Activated B cell treated with CpG ODN at 0.5 μM for 24 hours (primary cell): ENCODE data around the gene RNF186. TPM values are rescaled to one million over a fixed set of nuclear protein-coding genes. Genes with fewer than 3 reads are reported as not detected.
"Not testable (repeated sequence)": the region's sequence is repeated elsewhere in the genome, so short reads cannot be mapped to it uniquely, and the experiment has no call there.

Experiments used
- ATAC-seq: fragments of 200-7000 bp; cut with Tn5 transposase; one replicate; pipeline ENCODE4 v1.10.0; 2021; ENCODE audit warnings: low read depth, mild to moderate bottlenecking, moderate library complexity
- CTCF ChIA-PET: fragments of 350-600 bp; sonication (Branson Sonifier 250); formaldehyde crosslinking; loops from one replicate; lab custom pipeline; 2021; ENCODE audit warnings: antibody characterized with exemption; lab: Charles Lee
- POLR2A ChIA-PET: fragments of 350-600 bp; sonication (Branson Sonifier 250); formaldehyde crosslinking; loops from one replicate; lab custom pipeline; 2021; ENCODE audit warnings: antibody characterized with exemption; lab: Charles Lee
- DNase-seq: peaks from one replicate; pipeline ENCODE4 v3.0.0; 2022
- H3K27ac Mint-ChIP-seq: one replicate; pipeline ENCODE4 v1.8.0; 2020; ENCODE audit warnings: mixed read lengths
- H3K27me3 Mint-ChIP-seq: one replicate; pipeline ENCODE4 v1.8.0; 2021; ENCODE audit warnings: mixed read lengths
- H3K36me3 Mint-ChIP-seq: one replicate; pipeline ENCODE4 v1.8.0; 2021; ENCODE audit warnings: low read depth, mixed read lengths
- H3K4me1 Mint-ChIP-seq: one replicate; pipeline ENCODE4 v1.8.0; 2021; ENCODE audit warnings: mixed read lengths
- H3K4me3 Mint-ChIP-seq: one replicate; pipeline ENCODE4 v1.8.0; 2020; ENCODE audit warnings: mild to moderate bottlenecking, mixed read lengths
- H3K9me3 Mint-ChIP-seq: one replicate; pipeline ENCODE4 v1.8.0; 2020; ENCODE audit warnings: mixed read lengths
- CTCF ChIP-seq: fragments of 200-600 bp; IDR thresholded peaks from one replicate; pipeline ENCODE4 v1.8.0; 2022; ENCODE audit warnings: antibody characterized with exemption, mild to moderate bottlenecking
- intact Hi-C: fragments of 100-400 bp; cut with micrococcal nuclease; formaldehyde crosslinking; loops from one replicate; pipeline ENCODE4 v1.15.1; 2024
- total RNA-seq: library from RNA; stranded (reverse); gene quantifications from 2 replicates; pipeline ENCODE4 v1.2.3, GENCODE V29; 2022

The RNF186 gene
- total RNA-seq, 1 donor from 2014 or later: not detected

- DNase-seq (no peak), ATAC-seq (no peak)
- Mint-ChIP-seq H3K27ac (no peak overlapping the region), H3K36me3 (no peaks in the 10 kb centered on the region), H3K9me3 (no peaks in the 10 kb centered on the region), H3K4me1 (no peaks in the 10 kb centered on the region), H3K27me3 (peaks cover 9% of the 10 kb centered on the region), H3K4me3 (no peak overlapping the region)
- ChIA-PET POLR2A (no interaction called here), CTCF (no interaction called here)
- no peak for TF ChIP-seq CTCF
- intact Hi-C loops: no loop called here
Measured at GRCh38 chr1:19852036-19852435, 37.0 kb upstream of the RNF186 start.

- ChIA-PET CTCF (no interaction called here), POLR2A (no interaction called here)
- H3K9me3 Mint-ChIP-seq: no peaks in the 10 kb centered on the region
- peaks cover 17% of the 10 kb centered on the region for H3K27me3 Mint-ChIP-seq
- no peak for TF ChIP-seq CTCF
- ATAC-seq (no peak), DNase-seq (no peak)
- intact Hi-C loops: no loop called here
- no peak overlapping the region for H3K27ac Mint-ChIP-seq
- H3K4me1 Mint-ChIP-seq: no peaks in the 10 kb centered on the region
- H3K36me3 Mint-ChIP-seq: no peaks in the 10 kb centered on the region
- H3K4me3 Mint-ChIP-seq: no peak overlapping the region
Measured at GRCh38 chr1:19850214-19850613, 35.1 kb upstream of the RNF186 start.

GRCh38 chr1:19849307-19849706, 34.2 kb upstream of the RNF186 start:
- H3K27me3 Mint-ChIP-seq: peaks cover 19% of the 10 kb centered on the region
- ATAC-seq, DNase-seq, H3K36me3 Mint-ChIP-seq, H3K27ac Mint-ChIP-seq, CTCF ChIA-PET, H3K4me1 Mint-ChIP-seq, POLR2A ChIA-PET, H3K9me3 Mint-ChIP-seq, H3K4me3 Mint-ChIP-seq, intact Hi-C loops: not testable (repeated sequence)

GRCh38 chr1:19847334-19847733, 32.3 kb upstream of the RNF186 start:
- H3K9me3 Mint-ChIP-seq, H3K4me1 Mint-ChIP-seq, H3K36me3 Mint-ChIP-seq, DNase-seq, ATAC-seq, intact Hi-C loops, H3K4me3 Mint-ChIP-seq, H3K27ac Mint-ChIP-seq, CTCF ChIA-PET, POLR2A ChIA-PET: not testable (repeated sequence)
- H3K27me3 Mint-ChIP-seq: peaks cover 19% of the 10 kb centered on the region

- POLR2A ChIA-PET: no interaction called here
- H3K27ac Mint-ChIP-seq: no peak overlapping the region
Measured at GRCh38 chr1:19846338-19846737, 31.3 kb upstream of the RNF186 start.

GRCh38 chr1:19845555-19845954, 30.5 kb upstream of the RNF186 start:
- Mint-ChIP-seq H3K9me3 (no peaks in the 10 kb centered on the region), H3K4me3 (no peak overlapping the region), H3K4me1 (no peaks in the 10 kb centered on the region), H3K27ac (no peak overlapping the region), H3K27me3 (peaks cover 24% of the 10 kb centered on the region), H3K36me3 (no peaks in the 10 kb centered on the region)
- DNase-seq (no peak), ATAC-seq (no peak)
- CTCF ChIA-PET: no interaction called here
- no peak for TF ChIP-seq CTCF
- POLR2A ChIA-PET: no interaction called here
- intact Hi-C loops: no loop called here

More at GRCh38 chr1:19846338-19846737, 31.3 kb upstream of the RNF186 start:
- ATAC-seq (no peak), DNase-seq (no peak)
- H3K36me3 Mint-ChIP-seq: no peaks in the 10 kb centered on the region
- no peaks in the 10 kb centered on the region for H3K9me3 Mint-ChIP-seq
- CTCF ChIA-PET: no interaction called here
- TF ChIP-seq CTCF: no peak
- peaks cover 19% of the 10 kb centered on the region for H3K27me3 Mint-ChIP-seq
- intact Hi-C loops: no loop called here
- no peaks in the 10 kb centered on the region for H3K4me1 Mint-ChIP-seq
- H3K4me3 Mint-ChIP-seq: no peak overlapping the region
